ENCODE data around the gene ADAP1. TPM values are rescaled to one million over a fixed set of nuclear protein-coding genes. Genes with fewer than 3 reads are reported as not detected.

ADAP1 gene
- total RNA-seq, 1 donor from 2014 or later, result 2.9 TPM

DNA sequence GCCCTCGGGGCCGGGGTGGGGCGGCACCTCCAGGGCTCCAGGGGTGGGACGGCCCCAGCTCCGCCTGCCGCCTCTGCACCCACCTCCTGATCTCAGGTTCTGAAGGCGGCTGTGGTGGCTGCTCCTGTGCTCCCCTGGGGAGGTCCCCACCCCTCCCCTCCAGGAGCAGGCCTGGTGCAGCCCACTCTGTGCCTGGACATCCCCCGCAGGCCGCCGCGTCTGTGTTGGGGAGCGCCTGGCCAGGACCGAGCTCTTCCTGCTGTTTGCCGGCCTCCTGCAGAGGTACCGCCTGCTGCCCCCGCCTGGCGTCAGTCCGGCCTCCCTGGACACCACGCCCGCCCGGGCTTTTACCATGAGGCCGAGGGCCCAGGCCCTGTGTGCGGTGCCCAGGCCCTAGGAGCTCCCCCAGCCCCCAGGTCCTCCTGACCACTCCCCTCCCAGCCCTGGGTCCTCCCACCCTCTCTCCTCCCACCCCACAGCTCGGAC lies 34.0 kb upstream of the ADAP1 start:
- DNase-seq, result peak; percentile 41

GRCh38 chr7:987909-988308 lies 33.4 kb upstream of the ADAP1 start:
- no peak for DNase-seq

DNA sequence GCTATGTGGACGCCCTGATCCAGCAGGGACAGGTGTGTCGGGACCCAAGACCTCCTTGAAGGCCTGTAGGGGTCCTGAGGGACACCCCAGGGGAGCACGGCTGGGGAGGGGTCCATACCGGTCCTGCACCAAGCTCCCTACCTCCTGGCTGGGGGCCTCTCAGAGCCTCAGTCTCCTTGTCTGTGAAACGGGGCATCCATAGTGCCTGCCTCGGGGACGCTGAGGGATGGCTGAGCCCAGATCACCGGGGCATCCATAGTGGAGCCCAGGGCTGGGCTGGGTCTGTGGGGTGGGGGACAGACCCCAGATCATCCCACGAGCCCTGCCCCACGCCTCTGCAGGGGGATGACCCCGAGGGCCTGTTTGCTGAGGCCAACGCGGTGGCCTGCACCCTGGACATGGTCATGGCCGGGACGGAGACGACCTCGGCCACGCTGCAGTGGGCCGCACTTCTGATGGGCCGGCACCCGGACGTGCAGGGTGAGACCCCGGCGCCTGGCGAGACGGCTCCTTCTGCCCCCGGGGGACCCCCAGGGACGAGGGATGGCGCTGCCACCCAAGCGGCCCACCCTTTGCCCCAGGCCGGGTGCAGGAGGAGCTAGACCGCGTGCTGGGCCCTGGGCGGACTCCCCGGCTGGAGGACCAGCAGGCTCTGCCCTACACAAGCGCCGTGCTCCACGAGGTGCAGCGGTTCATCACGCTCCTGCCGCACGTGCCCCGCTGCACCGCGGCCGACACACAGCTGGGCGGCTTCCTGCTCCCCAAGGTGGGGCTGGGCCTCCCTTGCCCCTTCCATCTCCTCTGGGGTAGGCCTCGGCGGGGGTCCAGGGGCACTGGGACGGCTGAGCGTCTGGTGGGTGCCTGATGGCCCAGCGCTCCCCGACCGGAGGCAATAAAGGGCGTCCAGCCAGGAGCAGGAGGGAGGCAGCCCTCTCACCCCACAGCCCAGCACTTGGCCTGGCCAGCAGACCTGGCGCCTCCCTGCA lies 32.6 kb upstream of the ADAP1 start:
- no peak for DNase-seq

DNA sequence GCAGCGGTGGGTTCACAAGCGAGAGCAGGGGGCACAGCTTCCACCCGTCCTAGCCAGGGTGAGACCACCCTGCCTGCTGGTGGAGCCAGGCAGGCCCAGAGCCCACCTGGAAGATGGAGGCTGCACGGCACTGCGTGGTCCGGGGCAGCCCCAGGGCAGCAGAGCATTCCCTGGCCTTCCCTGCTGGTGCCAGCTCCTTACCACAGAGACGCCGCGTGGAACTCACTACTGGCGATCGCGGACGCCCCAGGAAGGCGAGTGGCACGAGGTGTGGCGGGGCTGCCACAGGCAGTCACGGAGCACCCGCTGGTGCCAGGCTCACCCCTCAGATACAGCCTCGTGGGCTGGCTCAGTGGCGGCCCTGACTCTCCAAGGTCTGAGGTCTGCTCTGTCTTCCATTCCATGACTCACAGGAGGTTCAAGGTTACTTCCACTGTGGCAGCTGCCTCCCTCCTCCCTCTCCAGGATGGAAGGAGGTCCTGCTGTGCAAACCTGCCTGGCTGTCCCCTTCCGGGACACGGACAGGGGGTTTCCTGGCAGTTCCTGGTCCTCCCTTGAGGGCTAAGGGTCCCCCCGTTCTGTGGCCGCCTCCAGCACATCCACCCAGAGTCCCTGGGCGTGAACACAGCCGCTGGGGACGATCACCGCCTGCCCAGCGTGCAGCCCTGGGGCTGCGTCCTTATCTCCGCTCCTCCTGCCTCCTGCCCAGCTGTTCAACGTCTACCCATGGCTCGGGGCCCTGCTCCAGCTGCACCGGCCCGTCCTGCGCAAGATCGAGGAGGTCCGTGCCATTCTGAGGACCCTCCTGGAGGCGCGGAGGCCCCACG lies 31.6 kb upstream of the ADAP1 start:
- peak; percentile 42 for DNase-seq

- DNase-seq, result no peak
Measured at GRCh38 chr7:985127-985416, 30.6 kb upstream of the ADAP1 start.

GRCh38 chr7:984361-985126 lies 30.1 kb upstream of the ADAP1 start:
- no peak for DNase-seq

GRCh38 chr7:983616-984071 lies 29.2 kb upstream of the ADAP1 start:
- DNase-seq, result no peak

GRCh38 chr7:983004-983615 lies 28.6 kb upstream of the ADAP1 start, which contains the start of gene CYP2W1:
Gene CYP2W1, plus strand, starts transcription at chr7:983181. Its CDS starts 31 bp downstream, at chr7:983212.
- DNase-seq, result no peak

- no peak for DNase-seq
Measured at GRCh38 chr7:982511-983003, 28.1 kb upstream of the ADAP1 start.

- no peak for DNase-seq
Measured at GRCh38 chr7:981793-982510, 27.5 kb upstream of the ADAP1 start.

- peak; percentile 45 for DNase-seq
Measured at GRCh38 chr7:979886-980571, 25.5 kb upstream of the ADAP1 start.

DNA sequence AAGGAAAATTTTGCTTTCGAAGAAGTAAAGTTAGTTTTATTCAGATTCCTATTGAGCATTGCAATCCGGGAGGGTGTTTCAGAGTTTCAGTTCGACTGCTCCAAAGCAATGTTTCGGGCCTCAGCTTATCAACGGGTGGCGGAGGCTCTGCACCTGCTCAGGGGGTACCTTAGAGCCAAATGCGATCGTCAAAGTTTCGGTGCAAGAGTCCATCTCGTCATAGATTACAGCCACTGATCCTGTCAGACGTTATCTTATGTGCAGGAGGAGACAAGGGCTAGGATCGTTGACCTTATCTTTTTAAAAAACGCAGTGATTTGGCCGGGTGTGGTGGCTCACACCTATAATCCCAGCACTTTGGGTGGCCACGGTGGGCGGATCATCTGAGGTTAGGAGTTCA lies 24.7 kb upstream of the ADAP1 start:
- DNase-seq, result no peak

GRCh38 chr7:978416-979091 lies 24.1 kb upstream of the ADAP1 start:
- DNase-seq, result no peak

GRCh38 chr7:978049-978346 lies 23.5 kb upstream of the ADAP1 start:
- no peak for DNase-seq

- peak; percentile 51 for DNase-seq
Measured at GRCh38 chr7:977326-978048, 23.0 kb upstream of the ADAP1 start.

GRCh38 chr7:976901-977325 lies 22.4 kb upstream of the ADAP1 start:
- DNase-seq, result no peak

DNA sequence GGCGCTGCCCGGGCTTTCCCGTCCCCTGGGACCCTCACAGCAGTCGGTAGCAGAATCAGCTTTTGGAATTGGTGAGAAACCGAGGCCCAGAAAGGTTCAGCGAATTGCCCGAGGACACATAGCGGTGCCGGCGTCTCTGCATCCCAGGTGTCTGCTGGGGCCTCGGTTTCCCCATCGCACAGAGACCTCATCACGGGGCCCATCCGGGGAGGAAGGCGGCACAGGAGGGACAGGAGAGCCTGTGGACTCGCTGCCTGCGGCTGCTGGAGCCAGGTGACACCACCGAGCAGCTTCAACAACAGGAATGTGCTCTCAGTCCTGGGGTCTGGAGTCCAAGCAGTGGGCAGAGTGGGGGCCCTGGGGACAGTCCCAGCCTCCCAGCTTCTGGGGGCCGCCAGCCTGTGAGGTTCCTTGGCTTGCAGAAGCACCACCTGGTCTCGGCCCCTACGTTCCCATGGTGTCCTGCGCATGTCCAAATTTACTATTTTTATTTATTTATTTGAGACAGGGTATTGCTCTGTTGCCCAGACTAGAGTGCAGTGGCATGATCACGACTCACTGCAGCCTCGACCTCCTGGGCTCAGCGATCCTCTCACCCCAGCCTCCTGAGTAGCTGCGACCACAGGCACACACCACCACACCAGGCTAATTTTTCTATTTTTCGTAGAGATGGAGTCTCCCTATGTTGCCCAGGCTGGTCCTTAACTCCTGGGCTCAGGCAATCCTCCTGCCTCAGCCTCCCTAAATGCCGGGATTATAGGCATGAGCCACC lies 21.4 kb upstream of the ADAP1 start:
- no peak for DNase-seq

DNA sequence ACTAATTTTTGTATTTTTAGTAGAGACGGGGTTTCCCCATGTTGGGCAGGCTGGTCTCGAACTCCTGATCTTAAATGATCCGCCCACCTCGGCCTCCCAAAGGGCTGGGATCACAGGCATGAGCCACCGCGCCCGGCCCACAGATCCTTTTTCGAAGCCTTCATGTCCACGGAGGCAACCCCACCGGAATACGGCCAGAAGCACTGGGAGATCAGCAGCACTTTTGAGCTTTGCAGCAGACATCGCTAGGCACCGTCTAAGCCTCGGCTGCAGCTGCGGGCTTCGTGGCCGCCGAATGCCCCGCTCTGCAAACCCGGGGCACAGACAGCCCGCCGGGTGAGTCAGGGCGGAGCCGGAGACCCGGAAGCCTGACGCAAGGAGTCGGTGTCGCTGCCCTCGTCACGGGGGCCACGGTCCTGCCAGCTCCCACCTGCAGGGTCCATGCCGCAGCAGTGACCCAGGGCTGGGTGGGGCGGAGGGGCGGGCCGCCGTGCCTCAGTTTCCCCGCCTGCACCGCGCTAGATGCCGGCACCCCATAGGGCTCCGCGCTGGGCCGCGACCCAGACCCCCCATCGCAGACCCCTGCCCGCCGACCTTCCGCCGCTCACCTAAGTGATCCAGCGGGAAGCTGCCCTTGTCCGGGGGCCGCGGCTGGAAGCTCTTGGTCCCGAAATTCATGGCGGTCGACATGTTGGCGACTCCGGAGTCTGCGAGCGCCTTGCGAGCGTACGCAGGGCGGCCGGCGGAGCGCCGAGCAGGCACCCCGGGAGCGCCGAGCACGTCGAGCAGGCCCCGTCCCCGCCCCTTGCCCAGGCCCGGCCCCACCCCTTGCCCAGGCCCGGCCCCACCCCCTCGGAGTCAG lies 20.6 kb upstream of the ADAP1 start, which contains the start of gene COX19:
COX19 (minus strand) TSS at position 730 of the 862 bp plus-strand sequence; CDS start at position 690, 40 bp downstream.
- peak; percentile 94 for DNase-seq

All from dermis blood vessel endothelial cell (primary cell).